ENCODE results near the gene U2SURP. TPM values are rescaled to one million over a fixed set of nuclear protein-coding genes. Genes with fewer than 3 reads are reported as not detected.

Gene U2SURP
- polyA plus RNA-seq, 1 experiment: 71.9 TPM

DNA sequence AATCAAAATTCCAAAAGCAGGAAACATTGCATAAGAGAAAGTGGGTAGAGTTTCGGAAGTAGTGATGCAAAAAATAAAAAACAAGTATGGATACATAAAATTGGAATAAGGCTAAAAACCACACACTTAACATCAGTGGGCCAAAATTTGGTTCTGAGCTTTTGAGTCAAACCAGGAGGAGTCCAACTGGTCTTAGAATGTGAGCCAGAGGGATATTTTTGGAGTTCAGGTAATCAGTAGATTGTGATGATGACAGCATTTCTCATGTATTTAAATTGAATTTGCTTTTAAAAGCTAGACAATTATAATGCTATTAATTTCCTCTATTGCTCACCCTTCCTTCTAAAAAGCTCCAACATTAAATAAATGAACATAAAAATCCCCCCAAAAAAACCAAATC, 80.0 kb downstream of the U2SURP start:
- Histone ChIP-seq H3K4me3 (ENCODE audit: low read depth, low read length) (no peak overlapping the region), H3K27ac (ENCODE audit: low read depth, low read length) (no peak overlapping the region), H3K9me3 (ENCODE audit: control insufficient read depth, insufficient read depth, low read length) (peaks cover 4% of the 10 kb centered on the region), H3K27me3 (ENCODE audit: control insufficient read depth, insufficient read depth, low read length) (no peaks in the 10 kb centered on the region)
- POLR2A ChIA-PET: no interaction called here
- DNase-seq (ENCODE audit: low read depth, low spot score): no peak
- CTCF ChIA-PET: no interaction called here
- TF ChIP-seq, protein P1, sequence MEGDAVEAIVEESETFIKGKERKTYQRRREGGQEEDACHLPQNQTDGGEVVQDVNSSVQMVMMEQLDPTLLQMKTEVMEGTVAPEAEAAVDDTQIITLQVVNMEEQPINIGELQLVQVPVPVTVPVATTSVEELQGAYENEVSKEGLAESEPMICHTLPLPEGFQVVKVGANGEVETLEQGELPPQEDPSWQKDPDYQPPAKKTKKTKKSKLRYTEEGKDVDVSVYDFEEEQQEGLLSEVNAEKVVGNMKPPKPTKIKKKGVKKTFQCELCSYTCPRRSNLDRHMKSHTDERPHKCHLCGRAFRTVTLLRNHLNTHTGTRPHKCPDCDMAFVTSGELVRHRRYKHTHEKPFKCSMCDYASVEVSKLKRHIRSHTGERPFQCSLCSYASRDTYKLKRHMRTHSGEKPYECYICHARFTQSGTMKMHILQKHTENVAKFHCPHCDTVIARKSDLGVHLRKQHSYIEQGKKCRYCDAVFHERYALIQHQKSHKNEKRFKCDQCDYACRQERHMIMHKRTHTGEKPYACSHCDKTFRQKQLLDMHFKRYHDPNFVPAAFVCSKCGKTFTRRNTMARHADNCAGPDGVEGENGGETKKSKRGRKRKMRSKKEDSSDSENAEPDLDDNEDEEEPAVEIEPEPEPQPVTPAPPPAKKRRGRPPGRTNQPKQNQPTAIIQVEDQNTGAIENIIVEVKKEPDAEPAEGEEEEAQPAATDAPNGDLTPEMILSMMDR (IDR thresholded peaks at IDR 0.05; ENCODE audit: low read depth, low read length): no peak

DNA sequence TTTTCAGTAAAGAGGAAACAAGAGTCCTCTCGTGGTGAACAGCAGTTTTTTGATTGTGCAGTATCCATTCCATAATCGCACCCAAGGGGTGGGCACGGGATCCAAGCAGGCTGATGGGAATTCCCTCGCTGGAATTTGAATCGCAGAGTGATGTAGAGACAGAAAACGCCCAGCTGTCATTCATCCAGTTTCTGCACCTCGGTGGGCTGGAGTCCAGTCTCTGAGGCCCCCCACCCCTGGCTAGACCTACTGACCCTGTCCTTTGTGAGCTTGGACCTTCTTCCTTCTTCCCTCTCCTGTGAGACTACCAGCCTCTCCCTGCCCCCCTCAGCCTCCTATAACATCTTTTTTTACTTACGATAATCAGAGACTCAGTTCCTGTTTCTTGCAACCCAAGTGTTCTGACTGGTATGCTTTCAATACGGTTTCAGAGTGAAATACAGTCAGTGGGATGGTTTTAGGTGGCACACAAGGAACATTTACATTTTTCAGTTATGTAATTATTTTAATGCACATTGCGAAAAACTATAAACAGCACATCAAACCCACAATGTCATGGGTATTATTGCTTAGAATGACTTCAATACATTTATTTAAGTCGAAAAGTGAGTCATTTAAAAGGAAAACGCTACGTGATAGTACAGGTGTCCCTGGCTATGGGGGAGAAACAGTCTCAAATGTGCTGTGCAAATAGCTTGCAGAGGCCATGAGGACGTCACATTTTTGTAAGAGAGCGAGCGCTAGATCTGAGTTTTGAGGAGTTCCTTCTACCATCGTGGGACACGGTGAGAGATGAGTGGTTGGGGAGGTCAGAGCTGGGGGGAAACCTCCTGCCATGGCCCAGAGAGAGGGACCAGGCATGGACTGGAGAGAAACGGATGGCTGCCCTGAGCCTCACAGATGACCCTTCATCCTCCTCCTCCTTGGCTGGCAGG, 80.7 kb downstream of the U2SURP start:
- peaks cover 4% of the 10 kb centered on the region for H3K9me3 ChIP-seq (ENCODE audit: control insufficient read depth, insufficient read depth, low read length)
- TF ChIP-seq, protein P1 (IDR thresholded peaks at IDR 0.05; ENCODE audit: low read depth, low read length): no peak
- H3K27ac ChIP-seq (ENCODE audit: low read depth, low read length): no peak overlapping the region
- no peak overlapping the region for H3K4me3 ChIP-seq (ENCODE audit: low read depth, low read length)
- POLR2A ChIA-PET: no interaction called here
- H3K27me3 ChIP-seq (ENCODE audit: control insufficient read depth, insufficient read depth, low read length): no peaks in the 10 kb centered on the region
- DNase-seq (ENCODE audit: low read depth, low spot score): no peak
- CTCF ChIA-PET: no interaction called here

DNA sequence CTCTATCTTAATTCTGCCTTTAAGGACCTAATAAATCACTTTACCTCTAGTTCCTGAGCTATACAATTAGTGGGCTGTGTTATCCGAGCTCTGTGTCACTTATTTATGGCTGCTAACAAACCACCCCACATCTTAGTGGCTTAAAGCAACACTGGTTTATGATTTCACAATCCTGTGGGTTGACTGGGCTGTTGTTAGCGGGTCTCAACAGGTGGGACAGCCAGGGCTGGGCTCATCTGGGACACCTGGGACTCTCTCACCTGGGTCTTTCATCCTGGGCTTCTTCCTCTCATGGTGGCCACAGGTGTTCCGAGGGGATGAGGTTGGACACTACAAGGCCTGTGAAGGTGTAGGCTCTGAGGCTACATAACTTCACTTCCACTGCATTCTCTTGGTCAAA, 82.4 kb downstream of the U2SURP start:
- TF ChIP-seq, protein P1 (IDR thresholded peaks at IDR 0.05; ENCODE audit: low read depth, low read length): no peak
- CTCF ChIA-PET: no interaction called here

DNA sequence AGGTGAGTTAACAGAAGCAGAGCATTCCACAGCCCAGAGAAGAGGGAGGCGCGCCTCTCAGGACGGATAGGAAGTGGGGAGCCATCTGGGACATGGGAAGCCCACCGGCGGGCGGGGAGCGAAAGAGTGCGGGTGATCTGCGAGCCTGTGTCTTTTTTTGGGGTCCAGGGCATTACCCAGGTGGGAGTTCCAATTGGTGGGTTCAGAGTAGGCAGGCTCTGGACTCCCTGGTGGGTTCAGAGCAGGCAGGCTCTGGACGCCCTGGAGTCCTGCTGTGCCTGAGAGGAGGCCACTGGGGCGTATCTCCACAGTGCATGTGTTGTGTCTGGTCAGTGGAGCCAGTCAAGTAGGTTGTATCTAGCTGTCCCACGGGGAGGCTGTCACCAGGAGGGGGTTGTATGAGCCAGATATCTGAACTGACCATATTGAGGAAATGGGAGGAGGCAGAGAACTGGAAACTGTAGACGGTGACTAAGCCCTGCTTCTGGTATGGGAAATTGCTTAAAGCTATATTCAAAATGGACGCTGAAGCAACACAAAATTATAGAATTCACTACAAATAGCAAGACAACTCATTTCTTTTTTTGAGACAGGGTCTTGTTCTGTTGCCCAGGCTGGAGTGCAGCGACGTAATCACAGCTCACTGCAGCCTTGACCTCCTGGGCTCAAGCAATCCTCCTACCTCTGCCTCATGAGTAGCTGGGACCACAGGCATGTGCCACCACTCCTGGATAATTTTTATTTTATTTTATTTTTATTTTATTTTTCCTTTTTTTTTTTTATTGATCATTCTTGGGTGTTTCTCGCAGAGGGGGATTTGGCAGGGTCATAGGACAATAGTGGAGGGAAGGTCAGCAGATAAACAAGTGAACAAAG, 83.7 kb downstream of the U2SURP start:
- H3K9me3 ChIP-seq (ENCODE audit: control insufficient read depth, insufficient read depth, low read length): peaks cover 4% of the 10 kb centered on the region
- no peak overlapping the region for H3K27ac ChIP-seq (ENCODE audit: low read depth, low read length)
- H3K27me3 ChIP-seq (ENCODE audit: control insufficient read depth, insufficient read depth, low read length): no peaks in the 10 kb centered on the region
- ChIA-PET POLR2A (no interaction called here), CTCF (no interaction called here)
- H3K4me3 ChIP-seq (ENCODE audit: low read depth, low read length): no peak overlapping the region
- TF ChIP-seq, protein P1 (IDR thresholded peaks at IDR 0.05; ENCODE audit: low read depth, low read length): no peak
- no peak for DNase-seq (ENCODE audit: low read depth, low spot score)

More for the DNA sequence above, 82.4 kb downstream of the U2SURP start:
- DNase-seq (ENCODE audit: low read depth, low spot score): no peak
- Histone ChIP-seq H3K9me3 (ENCODE audit: control insufficient read depth, insufficient read depth, low read length) (peaks cover 4% of the 10 kb centered on the region), H3K4me3 (ENCODE audit: low read depth, low read length) (no peak overlapping the region), H3K27ac (ENCODE audit: low read depth, low read length) (no peak overlapping the region), H3K27me3 (ENCODE audit: control insufficient read depth, insufficient read depth, low read length) (no peaks in the 10 kb centered on the region)
- POLR2A ChIA-PET: no interaction called here

DNA sequence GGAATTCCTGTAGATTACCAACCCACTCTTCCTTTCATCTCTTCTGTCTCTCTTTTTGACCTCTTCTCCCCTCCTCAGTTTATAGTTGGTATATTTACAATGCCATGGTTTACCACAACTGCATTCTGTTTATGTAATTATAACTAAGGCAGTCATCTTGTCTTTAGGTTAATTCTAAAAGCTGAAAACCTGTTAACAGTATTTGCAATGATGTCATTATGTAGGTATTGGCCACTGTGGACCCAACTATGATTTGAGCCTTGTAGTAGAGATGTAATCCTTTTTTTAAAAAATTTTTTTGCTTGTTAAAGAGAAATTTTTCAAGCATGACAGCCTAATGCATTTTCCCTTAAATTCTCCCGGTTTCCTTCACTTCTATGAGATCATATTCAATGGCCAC, 87.5 kb downstream of the U2SURP start:
- Histone ChIP-seq H3K4me3 (ENCODE audit: low read depth, low read length) (no peak overlapping the region), H3K9me3 (ENCODE audit: control insufficient read depth, insufficient read depth, low read length) (peaks cover 4% of the 10 kb centered on the region), H3K27me3 (ENCODE audit: control insufficient read depth, insufficient read depth, low read length) (peaks cover 3% of the 10 kb centered on the region), H3K27ac (ENCODE audit: low read depth, low read length) (no peak overlapping the region)
- ChIA-PET CTCF (no interaction called here), POLR2A (no interaction called here)
- TF ChIP-seq, protein P1 (IDR thresholded peaks at IDR 0.05; ENCODE audit: low read depth, low read length): no peak
- no peak for DNase-seq (ENCODE audit: low read depth, low spot score)
